Measurements from ENCODE around the gene CTTN.
A peak's percentile ranks its signal among the peaks of the same experiment; 100 is the strongest.

CTTN gene

DNA sequence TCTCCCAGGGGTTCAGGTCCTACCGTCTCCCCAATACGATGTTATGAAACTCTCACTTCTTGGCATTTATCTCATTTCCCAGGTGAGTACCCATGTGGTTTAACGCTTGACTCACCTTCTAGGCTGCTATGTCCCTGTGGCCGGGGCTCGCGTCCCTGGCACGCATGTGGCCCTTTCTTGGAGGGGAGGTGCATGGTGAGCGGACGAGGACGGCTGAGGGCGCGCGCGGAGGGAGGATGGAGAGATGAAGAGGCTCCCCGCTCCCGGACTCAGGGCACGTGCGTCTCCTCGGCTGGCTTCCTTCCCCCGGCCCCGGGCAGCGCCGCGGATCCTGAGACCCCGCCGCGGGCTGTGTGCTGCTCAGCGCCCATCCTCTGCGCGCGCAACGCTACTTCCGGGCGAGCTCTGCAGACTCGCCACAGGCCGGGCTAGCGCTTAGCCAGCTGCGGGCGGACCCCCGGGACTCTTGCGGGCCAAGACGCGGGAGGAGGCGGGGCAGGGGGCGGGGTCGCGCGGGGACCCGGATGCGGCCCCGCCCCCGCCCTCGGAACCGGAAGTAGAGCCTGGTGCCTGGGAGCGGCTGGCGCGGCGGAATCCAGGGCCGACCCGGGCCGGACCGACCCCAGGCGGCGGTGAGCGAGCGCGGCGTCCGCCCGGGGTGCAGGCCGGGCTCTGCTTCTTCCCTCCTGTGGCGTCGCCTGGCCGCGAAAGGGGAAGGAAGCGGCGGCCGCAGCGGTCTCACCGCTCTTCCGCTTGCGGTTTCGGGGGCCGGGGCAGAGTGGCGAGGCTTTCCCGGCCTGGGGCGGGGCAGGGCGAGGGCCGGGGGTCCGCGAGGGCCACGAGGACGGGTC, at the start of gene CTTN:
Gene CTTN (plus strand): TSS at position 547 of the 851 bp plus-strand sequence. CDS start 8,769 bp downstream, outside the sequence.
- DNase-seq = peak; percentile 47

DNA sequence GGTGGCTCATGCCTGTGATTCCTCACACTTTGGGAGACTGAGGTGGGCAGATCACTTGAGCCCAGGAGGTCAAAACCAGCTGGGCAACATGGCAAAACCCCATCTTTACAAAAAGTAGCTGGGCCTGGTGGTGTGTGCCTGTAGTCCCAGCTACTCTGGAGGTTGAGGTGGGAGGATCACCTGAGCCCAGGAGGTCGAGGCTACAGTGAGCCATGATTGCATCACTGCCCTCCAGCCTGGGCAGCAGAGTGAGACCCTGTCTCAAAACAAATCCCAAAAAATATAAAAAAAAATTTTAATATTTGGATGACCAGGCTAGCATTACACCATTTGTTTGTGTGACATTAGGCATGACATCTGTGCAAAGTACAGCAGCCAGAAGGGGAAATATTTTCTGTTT, 49.7 kb upstream of the CTTN start:
- DNase-seq = no peak

DNA sequence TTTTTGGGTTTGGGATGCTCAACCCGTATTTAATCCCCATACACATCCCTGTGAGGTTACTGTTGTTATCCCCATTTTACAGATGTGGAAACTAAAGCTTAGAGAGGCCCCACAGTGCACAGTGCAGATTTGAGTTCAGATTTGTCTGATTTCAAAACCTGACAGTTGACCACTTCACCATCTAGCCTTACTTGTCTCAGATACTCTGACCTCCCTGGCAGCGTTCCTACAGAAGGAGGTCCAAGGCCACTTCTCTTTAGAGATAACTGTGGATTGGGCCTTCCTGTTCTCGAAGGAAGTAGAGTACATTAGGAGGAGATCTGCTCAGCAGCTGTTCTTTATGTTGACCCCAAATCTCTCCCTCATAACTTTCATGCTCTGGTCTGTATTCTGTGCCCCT, 46.7 kb upstream of the CTTN start:
- no peak for DNase-seq

DNA sequence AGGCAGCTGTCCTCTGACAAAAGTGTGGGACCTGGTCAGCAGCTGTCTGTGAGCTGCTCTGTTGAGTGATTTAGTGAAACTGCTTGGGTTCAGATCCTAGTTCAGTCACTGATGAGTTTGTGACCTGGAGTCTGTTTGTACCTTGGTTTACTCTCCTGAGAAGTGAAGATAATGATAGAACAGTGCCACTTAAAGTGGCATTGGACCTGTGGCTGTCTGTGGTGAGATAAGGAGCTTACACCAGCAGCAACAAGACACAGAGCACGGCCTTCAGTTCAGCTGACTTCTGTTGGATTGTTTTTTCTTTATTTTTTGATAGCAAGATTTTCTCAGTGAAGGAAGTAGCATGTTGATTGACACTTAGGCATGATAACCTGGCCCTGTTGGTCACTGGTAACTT, 46.2 kb upstream of the CTTN start:
- no peak for DNase-seq

DNA sequence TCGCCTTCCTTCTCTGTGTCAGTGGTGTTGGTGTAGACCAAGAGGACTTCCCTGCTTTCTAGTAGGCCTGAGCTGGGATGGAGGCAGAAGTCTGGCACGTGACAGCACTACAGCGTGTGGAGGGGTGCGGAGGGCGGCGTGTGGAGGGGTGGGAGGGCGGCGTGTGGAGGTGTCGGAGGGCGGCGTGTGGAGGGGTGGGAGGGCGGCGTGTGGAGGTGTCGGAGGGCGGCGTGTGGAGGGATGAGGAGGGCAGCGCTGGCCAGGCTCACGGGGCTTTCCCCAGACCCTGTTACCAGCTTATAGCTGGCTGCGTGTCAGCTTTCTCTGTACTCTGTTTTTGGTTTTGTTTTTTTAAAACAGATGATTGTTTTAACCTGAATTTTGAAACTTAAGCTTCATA, 45.7 kb upstream of the CTTN start:
- DNase-seq = no peak

DNA sequence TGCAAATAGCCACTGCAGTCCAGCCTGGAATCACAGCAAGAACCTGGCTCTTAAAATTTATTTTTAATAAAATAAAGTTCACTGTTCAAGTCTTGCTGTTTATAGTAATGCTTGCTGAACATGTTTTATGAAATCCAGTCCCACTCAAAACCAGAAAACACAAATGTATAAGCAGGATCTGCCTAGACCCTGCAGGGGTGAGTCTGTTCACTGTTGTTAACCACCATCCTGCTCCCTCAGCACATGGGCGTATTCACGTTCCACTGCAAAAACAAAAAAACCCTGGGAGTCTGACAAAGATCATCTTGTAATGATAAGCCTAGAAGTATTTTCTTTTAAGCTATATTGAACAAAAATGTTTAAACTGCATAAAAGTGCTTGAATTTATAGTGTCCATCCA, 45.0 kb upstream of the CTTN start:
- no peak for DNase-seq

DNA sequence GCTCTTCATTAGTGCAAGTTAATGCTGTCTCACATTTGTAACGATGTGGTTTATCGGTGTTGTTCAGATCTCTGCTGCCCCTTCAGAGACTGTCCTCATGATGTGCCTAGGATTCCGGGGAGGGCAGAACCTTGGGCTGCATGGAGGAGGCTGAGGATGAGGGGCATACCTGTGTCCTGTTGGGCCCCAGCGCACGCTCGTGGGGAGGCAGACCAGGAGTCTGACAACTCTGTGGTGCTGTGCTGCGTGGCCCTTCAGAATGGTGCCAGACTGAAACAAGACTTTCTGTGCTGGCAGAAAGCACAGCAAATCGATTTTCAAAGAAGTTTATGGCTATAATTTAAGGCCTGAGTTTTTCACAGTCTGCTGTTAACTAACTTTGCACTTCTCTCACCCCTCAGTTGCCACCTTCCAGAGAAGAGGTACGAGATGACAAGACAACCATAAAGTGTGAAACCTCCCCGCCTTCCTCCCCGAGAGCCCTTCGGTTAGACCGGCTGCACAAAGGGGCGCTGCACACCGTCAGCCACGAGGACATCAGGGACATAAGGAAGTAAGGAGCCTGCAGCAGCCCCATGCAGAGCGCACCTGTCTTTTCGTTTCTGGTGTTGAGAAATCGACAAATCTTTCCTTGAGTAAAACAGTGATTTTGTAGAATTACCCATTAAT, 44.3 kb upstream of the CTTN start:
- DNase-seq = no peak

DNA sequence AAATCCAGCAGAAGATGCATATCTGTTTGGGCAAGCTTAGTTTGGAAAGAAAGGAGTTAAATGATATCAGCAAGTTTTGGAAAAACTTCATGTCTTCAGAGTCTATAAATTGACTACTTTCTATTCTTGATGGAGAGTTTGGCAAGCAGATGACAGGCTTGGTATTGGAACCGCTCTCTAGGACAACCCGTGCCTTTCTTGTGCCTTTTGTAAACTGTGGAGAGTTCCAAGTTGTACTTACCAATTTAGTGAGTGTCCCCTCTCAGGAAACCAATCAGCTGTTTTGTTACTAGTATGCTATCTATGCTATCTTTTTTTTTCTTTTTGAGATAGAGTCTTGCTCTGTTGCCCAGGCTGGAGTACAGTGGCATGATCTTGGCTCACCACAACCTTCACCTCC, 43.7 kb upstream of the CTTN start:
- DNase-seq = no peak

DNA sequence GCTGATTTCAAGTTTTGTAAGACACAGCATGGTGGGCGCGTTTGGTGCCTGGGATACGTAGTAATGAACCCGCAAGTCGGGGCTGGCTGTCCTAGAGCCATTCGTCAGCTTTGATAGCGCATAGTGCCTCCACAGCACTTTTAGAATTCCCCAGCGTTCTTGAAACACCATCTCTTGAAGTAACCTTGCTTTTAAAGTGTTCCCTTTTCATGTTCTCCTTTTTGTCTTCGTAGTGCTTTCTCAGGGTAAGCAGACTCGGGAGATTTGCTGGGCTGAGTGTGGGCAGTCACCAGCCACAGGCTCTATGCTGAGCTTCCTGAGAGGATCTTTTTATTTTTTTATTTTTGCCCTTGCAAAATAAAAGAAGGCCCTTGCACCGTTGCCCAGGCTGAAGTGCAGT, 39.6 kb upstream of the CTTN start:
- DNase-seq = no peak

DNA sequence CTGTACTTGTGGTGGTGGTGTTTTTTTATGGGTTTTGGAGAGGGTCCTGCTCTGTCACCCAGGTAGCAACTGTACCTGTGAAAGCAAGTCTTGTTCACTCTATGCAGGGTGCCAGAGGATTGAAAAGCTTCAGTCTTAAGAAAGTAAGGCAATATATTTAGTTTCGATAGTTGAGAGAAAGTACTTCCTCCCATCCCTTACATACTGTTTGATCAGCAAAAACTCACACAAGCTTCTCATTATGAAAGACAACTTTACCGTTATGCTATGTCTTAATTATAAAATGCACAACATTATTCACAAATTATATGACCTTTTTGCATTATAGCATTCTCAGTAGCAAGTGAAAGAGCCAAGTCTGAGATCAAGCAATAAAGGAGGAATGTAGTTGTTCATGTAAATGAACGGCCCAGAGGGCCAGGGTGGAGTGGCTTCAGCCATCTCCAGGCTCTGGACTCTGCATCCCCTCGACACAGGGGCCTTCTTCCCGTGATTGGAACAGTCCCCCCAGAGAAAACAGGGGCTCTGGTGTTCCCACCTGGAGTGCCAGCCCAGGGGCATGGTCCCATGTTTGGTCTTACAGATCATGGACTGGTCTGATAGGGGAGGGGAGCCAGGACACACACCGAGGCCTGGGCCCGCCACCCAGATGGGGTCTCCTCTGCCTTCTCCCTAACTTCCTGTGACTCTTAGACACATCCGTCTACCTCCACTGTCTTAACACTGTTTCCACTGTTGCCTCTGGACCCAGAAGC, 38.7 kb upstream of the CTTN start:
- DNase-seq = no peak

DNA sequence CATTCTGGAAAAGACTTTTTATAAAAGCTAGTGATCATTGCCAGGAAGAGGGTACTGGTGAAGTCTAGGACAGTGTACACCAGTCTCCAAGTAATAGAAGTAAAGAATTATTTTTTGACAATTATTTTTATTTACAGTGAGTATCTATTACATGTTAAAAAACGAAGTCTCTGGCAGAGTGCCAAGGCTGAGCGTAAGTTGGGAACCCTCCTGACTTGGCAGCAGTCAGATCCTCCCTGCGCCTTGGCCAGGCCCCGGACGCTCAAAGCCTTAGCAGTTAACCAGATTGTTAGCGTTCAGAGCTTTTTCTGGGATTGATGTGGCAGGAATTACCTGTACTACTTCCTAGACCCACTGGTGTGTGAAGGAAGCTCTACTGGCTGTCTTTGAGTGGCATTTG, 38.1 kb upstream of the CTTN start:
- DNase-seq = no peak

DNA sequence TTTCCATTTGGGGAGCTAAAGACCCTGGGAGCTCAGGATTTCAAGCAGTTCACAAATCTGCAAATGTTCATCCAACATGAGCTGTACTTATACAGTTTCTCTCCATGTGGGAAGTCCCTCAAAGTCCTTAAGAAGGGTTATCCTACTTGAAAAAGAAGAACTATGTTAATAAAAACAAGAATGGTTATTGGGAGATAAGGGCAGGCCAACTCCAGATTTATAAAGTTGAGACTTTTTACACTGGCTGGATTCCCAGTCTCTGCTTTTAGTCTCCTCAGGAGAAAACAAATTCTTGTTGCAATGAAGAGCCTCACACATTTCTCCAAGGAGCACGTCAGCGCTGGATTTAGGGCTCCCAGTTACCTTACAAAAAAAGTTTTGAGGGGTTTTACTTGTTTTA, 34.2 kb upstream of the CTTN start:
- no peak for DNase-seq

DNA sequence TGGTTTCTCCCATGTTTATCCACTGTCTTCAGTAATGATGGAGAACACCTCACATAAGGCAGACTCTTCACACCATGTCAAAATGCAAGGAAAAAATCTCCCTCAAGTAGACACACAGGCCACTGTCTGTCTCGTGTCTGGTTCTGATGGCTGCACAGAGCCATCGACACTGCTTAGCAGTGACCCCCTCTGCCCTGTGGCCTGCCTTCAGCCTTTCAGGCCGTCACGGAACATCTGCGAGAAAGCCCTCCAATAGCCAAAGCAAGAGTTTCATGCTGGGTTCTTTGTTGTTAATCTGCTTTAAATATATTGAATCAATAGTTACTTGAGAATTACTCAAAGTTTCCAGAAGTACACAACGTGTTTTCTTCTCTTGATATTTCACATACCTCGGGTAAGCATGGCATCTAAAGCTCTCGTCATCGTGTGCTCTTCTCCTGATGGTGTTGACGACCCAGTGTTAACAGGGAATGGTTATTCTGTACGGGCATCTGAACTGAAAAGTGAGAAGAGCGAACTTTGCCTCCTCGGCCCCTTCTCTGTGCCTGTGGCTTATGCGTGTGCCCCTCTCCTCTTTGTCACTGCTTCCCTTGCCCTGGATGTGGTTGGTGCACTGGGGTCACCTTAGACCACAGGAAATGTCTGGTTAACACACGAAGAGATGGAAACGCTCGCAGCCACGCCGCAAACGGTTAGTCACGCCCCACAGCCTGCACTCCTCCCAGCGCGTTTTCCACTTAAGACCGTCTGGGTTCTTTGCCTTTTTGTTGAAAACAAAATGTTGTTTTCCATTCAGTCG, 33.4 kb upstream of the CTTN start:
- DNase-seq = peak; percentile 37

DNA sequence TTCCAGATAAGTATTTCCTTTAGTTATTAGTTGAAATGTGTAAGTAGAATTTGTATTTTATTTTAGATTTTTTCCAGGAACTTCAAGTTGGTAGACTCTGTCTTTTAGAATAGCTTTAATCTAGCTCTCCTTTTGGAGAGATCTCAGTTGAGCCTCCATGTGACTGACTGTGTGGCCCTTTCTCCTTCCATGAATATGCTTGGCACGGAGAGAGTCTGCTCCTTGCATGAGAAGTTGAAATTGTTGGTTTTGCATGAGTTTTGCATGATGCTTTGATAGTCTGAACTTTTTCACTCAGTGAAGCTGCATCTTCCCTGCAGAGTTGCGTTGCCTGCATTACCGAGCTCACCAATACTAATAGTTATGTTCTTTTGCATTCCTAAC, 32.8 kb upstream of the CTTN start:
- DNase-seq = no peak

DNA sequence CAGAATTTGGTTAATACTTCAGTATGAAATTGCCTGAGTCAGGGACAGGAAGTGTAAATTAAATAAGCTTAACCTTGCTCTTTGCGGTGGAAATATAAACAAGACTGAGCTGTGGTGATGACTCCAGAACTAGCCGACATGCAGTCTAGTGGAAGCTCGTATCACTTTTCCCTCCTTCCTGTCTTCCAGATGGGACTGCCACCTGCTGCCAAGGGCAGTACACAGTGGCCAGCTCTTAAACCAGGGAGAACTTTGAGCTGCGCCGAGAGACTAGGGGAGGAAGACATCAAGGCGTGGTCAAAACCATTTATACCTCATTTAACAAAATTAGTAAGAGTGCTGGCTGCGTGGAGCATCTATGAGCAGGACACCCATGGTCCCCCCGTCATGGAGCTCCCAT, 31.3 kb upstream of the CTTN start:
- no peak for DNase-seq

DNA sequence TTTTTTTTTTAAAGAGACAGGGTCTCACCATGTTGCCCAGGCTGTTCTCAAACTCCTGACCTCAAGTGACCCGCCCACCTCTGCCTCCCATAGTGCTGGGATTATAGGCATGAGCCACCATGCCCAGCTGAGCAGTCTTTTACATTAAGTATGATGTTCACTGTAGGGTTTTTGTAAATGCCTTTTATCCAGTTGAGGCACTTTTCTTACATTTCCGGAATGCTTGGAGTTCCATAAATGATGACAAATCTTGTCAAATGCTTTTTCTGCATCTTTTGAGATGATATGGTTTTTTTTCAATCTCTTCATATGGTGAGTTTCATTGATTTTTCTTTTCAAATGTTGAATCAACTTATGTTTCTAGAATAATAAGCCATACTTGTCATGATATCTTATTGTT, 29.4 kb upstream of the CTTN start:
- no peak for DNase-seq

DNA sequence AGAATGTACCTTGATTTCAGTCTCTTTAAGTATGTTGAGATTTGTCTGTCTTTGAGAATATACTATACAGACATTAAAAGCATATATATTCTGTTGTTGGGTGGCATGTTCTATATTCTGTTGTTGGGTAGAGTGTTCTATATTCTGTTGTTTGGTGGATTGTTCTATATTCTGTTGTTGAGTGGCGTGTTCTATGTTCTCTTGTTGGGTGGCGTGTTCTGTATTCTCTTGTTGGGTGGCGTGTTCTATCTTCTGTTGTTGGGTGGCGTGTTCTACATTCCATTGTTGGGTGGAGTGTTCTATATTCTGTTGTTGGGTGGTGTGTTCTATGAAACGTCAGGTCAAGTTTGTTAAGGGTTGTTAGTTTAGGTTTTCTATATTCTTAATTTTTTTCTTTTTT, 27.1 kb upstream of the CTTN start:
- no peak for DNase-seq

DNA sequence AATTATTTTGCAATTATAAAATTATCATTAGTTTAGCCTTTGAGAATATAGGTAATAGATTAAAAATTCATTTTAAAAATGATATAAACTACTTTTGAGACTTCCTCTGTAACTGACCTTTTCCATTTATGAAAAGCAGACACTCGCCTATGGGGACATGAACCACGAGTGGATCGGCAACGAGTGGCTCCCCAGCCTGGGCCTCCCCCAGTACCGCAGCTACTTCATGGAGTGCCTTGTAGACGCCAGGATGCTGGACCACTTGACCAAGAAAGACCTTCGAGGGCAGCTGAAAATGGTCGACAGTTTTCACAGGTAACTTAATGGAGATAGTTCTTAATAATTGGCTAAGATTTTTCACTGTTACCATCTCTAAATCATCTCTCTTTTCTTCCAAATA, 26.3 kb upstream of the CTTN start:
- no peak for DNase-seq

DNA sequence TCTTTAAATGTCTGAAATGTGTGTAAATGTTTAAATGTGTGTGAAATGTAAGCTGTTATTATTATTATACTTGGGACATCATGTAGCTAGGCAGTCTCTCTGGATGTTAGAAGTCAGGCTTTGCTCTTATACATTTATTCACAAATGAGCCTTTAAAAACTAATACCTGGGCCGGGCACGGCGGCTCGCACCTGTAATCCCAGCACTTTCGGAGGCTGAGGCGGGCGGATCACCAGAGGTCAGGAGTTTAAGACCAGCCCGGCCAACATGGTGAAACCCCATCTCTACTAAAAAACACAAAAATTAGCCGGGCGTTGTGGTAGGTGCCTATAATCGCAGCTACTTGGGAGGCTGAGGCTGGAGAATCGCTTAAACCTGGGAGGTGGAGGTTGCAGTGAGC, 21.7 kb upstream of the CTTN start:
- DNase-seq = no peak

DNA sequence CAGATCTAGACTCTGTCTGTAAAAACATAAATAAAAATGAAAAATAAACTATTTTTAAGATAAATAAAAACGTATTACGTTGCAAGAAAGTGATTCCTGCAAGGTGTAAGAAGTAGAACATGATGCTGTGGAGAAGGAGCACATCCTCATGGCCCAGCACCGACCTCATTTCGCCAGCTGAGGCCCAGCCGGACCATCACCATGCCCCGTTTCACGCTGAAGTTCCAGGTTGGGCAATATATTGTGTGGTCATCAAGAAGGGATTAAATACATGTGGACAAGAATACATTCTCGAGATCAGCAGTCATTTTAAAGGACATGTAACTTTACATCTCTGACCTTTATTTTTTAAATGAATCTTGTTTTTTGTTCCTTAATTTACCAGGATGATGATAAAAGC, 20.7 kb upstream of the CTTN start:
- DNase-seq = no peak

DNA sequence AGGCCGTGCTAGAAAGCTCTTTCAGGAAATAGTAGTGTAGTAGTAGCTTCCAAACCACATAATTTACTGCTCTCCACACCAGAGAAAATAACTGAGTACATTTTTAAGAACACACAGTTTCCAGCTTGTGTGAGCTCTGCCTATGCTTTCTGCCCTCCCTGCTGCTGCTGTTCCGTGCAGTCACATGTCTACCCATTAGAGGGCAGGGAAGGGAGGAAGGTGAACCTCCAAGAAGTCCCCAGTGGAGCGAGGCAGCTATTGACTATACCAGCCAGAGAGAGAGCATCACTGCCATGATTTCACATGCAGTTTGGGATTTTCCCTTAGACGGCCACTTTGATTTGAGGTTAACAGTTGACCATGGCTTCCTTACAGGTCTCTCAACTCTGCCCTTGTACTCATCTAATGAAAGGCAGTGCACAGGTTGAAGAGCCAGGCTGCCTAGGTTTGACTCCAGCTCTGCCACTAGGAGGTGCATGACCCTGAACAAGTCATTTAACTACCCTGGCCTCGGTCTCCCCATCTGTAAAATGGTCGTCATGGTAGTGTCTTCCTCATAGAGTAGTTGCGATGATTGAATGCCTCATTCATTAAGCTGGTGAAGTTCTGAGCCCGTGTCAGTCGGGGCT, 19.7 kb upstream of the CTTN start:
- DNase-seq = no peak

DNA sequence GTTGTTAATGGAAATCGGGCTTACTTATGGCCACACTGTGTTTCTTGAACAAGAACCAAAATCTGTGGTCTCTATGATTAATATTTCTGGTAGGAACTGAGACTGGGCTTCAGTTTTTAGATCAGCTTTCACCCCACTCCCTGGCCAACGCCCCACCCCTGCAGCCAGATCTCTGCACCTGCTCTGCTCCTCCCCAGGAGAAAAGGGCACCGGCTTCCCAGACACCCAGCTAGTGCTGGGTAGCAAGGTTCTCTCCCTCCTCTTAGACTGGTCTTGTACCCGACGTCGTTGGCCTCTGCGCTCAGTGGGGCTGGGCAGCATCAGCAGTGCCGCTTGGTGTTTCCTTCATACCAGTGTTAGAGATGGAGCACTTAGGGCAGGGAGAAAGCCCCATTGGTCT, 17.0 kb upstream of the CTTN start:
- no peak for DNase-seq
